HG02973 (cell line): ENCODE data around the gene MEGF11.
"Not testable (repeated sequence)": the region's sequence is repeated elsewhere in the genome, so short reads cannot be mapped to it uniquely, and the experiment has no call there.

Experiments
- ATAC-seq: cut with Tn5 transposase; IDR thresholded peaks from one replicate; pipeline ENCODE4 v1.9.1; 2021; ENCODE audit warnings: moderate library complexity; ENCODE audit not compliant: unreplicated experiment

MEGF11 gene

DNA sequence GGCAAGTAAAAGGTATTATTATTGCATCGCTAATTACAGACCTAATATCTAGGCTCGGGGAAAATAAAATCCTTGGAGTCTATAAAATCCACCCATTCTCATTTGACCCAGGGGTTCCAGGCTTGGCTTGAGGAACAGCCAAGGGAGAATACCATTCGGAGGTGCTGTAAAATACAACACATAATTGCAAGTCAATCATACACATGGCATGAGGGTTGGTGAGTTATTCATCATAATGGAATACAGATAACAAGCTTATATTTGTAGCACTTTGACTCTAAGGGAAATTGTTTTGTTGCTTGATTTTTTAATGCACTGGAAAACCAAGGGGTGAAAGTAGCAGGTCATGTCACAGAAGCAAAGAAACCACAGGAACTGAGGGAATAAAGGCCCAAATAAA lies 23.0 kb upstream of the MEGF11 start:
- ATAC-seq = no peak

DNA sequence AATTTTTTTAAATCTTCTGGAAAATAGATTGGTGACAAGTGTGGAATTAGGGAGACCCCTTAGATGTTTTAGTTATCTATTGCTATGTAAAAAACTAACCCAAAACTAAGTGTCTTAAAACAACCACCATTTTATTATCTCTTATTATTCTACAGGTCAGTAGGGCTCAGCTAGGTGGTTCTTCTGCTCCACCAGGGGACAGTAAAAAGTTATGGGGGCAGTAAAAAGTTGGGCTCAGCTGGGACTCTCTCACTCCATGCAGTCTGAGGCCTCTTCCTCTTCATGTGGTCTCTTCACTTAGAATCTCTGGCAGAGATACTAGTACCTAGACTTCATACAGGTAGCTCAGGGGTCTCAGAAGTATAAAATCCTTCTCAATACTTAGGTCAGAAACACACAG lies 21.8 kb upstream of the MEGF11 start:
- no peak for ATAC-seq

DNA sequence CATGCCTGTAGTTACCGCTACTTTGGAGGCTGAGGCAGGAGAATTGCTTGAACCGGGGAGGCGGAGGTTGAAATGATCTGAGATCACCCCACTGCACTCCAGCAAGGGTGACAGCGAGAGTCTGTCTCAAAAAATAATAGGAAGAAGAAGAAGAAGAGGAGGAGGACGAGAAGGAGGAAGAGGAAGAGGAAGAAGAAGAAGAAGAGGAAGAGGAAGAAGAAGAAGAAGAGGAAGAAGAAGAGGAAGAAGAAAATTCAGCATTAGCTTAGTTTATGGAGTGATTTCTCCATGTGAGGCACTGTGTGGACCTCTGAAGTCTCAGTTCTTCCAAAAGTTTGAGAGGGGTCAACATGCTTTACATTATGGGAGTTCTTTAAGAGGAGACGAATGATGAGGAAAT lies 17.4 kb upstream of the MEGF11 start:
- no peak for ATAC-seq

DNA sequence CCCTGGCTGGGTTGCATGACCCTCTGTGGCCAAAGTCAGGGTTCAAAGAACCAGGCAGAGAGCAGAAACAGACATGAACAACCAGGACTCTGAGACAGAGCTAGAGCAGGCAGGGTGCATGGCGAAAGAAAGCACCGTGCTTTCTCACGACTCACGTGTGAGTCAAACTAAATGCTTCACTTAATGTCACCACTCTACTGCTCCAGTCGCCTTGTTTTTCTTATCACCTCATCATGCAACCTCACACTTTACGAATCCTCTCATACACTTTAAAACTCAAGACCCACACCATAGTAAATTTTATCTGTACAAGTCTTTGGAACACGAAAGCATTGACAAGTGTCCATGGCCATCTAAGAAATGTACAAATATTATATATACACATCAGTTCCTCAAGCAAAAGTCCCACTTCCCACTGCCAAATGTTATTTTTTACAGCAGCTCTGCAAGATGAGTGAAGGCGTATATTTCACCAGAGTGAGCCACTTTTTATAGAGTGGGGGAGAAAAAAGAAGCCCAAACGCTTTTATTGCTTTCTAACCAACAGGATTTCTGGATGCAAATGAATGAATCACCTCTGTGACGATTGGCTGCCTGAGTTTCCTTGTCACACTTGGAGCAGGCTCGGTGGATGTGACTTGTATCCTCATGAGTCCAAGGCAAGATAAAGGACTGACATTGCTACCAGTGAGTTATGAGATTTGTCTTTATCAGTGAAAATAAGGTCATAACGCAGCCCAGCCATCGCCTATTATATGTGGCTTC lies 16.0 kb upstream of the MEGF11 start:
- no peak for ATAC-seq

DNA sequence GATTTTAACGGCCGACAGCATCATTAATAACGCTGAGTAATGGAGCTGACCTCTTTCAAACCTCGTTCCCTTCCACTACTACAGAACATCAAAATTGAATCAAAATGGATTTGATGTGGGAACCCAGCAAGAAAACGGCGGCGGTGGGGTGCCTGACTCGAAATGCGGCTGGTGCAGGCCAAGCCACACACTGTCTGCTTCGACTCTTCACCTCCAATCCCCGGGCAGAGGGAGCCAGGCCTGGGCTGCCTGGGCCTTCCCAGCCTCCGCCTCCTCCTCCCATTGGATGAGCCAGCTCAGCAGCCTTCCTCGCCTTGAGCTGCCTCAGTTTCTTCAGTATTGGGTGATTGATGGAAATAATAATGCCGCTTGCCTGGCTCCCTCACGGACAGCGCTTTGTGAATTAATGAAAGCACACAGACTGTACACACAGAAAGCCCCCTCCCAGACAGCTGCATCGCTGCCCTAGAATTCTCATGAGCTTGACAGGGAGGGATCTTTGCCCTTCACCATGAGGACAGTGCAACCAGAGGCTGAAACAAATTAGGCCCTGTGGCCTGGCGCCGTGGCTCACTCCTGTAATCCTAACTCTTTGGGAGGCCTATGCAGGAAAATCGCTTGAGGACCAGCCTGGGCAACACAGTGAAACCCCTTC lies 11.4 kb upstream of the MEGF11 start:
- ATAC-seq = no peak

DNA sequence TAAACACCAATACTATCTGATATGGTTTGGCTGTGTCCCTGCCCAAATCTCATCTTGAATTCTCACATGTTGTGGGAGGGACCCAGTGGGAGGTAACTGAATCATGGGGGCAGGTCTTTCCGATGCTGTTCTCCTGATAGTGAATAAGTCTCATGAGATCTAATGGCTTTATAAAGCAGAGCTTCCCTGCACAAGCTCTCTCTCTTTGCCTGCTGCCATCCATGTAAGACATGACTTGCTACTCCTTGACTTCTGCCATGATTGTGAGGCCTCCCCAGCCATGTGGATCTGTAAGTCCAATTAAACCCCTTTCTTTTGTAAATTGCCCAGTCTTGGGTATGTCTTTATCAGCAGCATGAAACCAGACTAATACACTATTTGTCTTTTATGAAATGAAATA lies 9.3 kb upstream of the MEGF11 start:
- not testable (repeated sequence) for ATAC-seq

DNA sequence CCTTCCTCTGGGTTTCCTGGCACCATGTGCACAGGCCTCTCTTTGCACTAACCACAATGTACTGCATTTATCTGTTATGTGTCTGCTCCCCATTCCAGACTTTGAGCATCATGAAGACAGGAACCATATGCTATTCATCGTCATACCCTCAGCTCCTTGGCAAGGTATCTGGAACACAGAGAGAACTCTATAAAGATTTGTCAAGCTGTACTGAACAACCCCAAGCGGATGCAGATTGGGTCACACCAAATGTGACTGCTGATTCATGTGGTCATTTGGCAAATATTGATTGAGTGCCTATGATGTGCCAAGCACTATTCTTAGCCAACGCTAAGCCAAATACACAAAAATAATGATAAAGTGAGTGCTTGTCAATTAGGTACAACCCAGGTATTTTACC lies 7.5 kb upstream of the MEGF11 start:
- ATAC-seq = no peak

DNA sequence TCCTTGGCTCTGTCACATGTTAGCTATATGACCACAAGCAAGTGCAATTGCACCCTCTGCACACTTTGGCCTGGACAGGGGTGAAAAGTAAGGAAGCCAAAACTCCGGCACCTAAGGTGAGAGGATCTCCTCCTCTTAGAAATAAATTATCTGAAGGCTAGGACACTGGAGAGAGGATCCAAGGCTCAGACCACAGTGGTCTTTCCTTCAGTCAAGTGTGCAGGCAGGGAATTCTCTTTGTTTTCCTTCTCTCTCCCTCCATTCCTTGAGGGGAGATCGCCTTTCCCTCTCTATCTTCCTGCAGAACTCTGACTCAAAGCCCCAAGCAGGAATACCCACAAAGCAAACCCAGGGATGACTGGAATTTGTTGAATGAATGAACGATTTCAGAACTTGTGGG lies 3.1 kb upstream of the MEGF11 start:
- ATAC-seq = no peak

DNA sequence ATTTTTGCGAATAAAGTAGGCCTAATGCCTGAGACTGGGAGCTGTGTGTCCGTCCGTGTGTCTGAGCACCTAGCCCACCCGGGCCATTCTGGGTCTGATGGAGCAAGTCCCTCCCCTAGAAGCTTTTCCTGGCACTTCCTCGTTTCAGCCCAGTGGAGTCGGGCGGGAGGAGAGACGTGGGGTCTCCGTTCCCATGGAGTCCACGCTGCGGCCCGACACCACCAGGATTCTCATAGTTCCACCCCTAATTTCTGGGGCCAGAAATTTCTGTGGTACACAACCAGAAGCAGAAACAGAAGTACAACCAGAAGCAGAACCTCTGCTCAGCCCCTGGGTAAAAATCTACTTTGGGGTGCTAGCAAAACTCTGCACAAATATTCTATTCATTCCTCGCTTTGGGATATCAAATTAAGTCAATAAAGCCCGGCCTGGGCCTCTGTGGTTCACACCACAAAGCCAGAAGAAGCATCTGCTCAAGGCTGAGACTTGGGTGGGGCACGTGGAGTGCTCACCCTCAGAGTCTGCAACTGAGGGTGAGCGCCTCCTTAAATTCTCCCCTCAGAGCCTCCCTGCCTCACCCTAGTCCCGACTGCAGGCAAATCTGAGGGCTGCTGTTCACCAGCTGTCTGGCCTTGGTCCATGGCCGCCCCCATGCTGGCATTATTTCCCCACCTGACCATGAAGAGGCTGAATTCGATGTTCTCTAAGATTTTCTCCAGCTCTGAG lies 1.6 kb upstream of the MEGF11 start:
- ATAC-seq = no peak

DNA sequence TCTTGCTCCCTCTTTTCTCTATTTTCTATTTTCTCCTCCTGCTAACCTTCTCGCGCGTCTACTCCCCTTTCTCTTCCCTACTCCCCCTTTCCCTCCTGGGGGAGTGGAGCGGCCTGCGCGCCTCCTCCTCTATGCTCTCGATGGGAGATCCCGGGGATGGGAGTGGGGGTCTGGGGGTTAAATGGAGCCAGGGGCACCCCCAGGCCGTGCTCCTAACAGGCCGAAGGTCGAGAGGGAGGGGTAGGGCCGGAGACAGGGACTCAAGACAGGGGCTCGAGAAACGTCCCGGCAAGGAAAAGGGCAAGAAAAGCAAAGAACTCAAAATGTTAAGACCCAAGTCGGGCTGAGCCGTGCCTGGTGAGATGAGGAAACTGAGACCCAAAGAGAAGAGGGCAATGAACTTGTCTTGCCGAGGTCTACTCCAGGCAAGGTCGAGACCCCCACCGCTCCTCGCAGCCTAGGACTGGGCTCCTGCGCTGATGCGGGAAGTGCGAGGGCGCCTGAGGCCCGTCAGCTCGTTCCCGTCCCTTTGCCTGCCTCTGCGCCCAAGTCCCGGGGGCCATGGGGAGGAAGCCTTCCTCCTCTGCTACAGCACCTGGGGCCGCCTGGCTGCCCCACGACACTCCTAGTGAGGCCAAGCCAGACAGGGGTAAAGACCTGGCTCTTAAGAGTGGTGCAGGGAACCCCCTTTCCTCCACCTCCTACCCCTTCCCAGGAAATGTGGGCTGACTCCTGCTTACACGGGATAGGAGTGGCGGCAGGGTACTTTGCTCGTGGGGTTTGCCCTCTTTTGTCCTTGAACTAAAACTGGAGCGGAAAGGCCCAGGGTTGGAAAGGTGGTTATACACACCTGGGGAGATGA lies 770 bp upstream of the MEGF11 start:
- no peak for ATAC-seq

DNA sequence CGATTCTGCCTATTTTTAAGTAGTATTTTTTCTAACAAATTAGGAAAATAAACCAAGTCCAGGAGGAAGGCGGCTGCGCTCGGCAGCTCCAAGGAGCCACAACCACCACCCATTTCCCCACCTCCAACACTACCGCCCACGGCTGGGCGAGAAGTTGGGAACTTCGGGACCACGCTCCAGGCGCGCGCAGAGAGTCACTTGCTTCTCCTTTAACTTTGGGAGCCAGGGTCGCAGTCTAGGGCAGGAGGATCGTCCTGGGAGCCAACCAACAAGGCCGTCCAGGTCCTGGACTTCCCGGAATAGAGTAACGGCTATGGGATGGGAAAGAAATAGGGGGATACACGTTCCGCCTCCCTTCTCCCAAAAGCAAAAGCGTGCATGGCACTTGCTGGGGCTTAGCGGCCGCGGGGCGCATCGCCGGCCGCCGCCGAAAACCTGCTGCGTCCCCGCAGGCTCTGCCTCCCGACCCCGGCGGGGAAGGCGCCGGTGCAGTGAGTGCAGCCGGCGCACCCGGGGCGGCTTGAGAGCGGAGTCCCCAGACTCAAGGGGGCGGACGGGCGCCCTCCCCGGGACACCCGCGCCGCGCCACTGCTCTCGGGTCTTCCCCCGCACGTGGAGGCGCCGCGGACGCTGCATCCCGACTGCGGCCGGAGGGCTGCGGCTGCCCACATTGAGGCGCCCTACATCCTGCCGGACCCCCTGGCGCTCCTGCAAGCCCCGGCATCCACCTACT lies 699 bp downstream of the MEGF11 start:
- no peak for ATAC-seq

DNA sequence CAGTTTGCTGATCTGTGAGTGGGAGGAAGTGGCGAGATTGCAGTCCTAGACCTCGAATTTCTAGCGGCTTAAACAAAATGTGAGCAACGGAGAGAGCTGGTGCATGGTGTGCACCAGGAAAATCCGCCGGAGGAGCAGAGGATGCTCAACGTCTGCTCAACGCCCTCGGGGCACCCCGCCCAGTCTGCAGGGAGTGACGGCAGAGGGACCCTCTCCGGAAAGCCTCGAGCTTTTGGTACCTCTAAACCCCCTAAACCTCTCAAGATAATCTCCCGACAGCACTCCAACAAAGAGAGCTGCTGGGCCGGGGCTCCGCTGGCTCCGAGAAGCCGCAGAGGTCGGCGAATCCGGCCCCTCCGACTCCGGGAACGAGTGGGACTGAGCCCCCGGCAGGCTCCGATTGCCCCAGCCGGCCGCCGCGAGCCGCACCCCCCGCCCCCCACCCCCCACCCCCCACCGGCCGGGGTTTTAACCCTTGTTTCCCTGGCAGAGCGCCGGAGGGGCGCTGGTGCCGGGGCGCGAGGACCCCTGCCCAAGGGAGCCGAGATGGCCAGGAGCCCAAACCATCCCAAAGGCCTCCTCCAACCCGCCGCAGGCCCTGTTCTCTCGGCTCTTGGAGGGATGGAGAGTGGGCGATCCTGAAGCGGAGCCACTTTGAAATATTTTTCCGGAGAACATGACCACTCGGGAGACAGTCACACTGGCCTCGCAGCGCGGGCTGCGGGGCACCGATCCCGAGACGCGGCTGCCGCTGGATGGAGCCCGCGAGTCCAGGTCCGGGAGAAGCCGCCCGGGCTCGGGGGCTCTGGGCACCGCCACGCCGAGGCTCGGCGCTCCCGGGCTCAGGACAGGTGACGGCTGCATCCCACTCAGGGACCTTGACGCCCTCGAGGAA lies 1.5 kb downstream of the MEGF11 start:
- no peak for ATAC-seq

DNA sequence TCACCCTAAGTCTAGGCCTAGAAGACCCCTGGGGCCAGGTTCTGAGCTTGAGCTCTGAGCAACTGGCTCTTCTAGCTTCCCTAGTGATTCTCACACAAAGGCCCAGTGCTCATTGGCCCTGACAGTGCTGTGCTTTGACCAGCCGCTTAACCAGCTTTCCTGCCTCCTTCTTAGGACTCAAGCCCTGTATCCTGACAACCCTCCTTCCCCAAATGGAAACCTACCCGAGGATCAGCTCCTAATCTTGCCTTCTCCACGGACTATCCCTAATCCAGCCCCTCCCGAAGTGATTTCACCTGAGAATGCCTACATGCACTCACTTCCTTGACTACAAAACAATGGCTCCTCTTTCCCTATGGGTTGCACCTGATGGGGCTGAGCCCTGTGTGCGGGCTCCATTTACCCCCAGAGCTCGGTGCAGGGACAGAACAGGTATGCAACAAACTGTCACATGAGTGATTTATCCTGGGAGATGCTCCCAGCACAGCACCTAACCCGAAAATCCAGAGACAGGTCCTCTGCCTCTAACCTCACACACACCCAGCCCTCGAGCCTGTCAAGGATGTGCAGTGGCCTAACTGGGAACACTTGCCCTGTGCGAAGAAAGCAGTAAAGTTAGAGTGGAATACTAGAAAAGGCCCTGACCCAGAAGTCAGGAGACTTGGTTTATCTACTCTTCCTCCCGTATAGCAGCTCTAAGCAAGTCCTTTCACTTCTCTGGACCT lies 2.3 kb downstream of the MEGF11 start:
- ATAC-seq = no peak

DNA sequence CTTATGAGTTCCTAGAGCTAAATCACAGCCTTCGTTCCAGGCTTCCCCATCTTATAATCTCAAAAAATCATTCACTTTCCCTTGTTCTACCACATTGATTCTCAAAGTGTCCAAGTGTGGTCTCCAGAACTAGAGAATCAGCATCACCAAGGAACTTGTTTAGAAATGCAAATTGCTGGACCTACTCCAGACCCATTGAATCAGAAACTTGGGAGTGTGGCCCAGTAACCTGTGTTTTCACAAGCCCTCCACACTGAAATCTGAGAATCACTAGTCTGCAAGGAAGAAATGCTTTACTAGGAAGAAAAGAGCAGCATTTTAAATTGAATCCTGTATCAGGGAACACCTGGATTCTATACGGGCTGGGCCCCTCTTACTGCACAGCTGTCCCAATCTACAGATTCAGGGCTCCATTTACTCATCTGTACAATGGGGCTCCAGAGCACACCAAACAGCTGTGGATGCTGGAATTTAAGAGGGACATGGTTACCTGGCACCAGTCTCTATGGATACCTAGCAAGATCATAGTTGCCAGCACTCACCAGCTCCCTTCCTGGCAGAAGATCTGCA lies 3.9 kb downstream of the MEGF11 start:
- ATAC-seq = no peak

DNA sequence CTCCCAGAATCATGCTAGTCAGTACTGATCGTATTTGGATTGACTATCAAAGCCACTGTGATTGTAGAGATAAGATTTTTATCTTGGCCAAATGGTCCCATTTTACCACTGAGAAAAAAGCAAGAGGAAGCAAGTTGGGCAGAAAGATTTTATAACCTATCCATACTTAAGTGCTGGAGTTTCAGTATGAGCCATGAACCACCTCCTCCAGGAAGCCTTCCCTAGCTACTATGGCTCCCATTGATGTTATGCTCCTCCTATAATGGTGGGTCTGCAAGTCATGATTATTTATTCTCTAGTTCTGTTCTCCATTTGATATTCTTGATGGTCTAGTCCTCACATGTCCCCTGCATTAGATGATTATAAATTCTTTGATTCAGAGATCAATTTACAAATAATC lies 6.6 kb downstream of the MEGF11 start:
- no peak for ATAC-seq

DNA sequence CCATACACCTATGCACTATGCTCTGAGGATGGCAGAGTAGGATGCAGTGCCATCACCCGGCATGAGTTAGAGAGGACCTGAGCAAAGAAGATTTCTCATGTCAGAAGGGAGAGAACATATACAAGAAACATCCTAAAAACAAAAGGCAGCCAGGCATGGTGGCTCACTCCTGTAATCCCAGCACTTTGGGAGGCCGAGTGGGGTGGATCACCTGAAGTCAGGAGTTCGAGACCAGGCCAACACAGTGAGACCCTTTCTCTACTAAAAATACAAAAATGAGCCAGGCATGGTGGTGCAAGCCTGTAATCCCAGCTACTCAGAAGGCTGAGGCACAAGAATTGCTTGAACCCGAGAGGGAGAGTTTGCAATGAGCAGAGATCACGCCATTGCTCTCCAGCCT lies 7.7 kb downstream of the MEGF11 start:
- ATAC-seq = not testable (repeated sequence)

DNA sequence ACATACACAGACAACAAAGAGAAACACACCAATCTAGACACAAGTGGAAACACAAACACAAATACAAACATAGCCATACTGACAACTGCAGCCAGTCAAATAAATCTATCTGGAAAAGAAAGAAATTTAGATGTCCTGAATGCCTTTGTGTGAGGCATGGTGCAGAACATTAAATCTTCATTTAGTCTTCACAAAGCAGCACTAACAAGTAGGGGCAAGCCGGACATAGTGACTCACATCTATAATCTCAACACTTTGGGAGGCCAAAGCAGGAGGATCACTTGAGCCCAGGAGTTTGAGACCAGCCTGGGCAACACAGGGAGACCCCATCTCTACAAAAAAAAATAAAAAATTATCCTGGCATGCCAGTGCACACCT lies 11.7 kb downstream of the MEGF11 start:
- no peak for ATAC-seq

DNA sequence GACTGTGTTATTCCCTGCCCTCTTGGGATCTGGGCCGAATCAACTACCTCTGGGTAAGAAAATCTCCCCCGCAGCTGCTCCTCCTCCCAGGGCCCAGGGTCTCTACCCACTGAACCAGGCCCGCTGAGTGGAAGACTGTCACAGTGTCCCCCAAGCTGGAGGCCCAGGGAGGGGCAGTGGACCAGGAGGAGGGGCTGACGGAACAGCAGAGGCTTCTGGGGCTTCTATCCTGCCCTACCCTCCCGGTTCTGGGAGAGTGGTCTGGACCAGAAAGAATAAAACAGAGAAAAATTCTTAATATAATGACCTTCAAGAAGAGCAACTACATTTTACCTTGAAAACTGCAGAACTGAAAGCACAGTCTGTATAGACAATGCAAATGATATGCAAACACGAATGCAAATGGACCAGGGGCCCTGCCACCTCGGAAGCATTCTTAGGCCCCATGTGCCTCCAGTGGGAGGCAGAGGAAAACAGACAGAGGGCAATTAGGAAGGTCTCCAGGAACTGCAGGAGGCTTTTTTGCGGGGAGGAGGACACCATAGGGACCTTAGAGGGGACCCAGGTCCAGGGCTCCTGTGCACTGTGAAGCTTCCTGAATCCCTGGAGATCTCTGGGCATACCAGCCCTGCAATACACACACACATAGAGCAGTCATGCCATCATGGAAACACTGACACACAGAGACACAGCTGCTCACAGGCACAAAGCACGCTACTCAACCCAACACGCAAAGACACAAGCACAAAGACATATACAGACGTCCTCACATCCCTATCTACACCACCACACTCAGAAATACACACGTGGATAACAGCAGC lies 12.3 kb downstream of the MEGF11 start:
- no peak for ATAC-seq
